SK-N-DZ (cell line): ENCODE results near the gene FCGBP.
A peak's percentile ranks its signal among the peaks of the same experiment; 100 is the strongest.

Experiments
- DNase-seq: peaks from one replicate; pipeline ENCODE4 v3.0.0-alpha.2; 2015; ENCODE audit warnings: low spot score

The FCGBP gene

GRCh38 chr19:39946532-39946931, 12.1 kb upstream of the FCGBP start:
- DNase-seq = no peak

- no peak for DNase-seq
Observed at GRCh38 chr19:39943586-39943985, 9.2 kb upstream of the FCGBP start.

GRCh38 chr19:39942366-39942730, 7.9 kb upstream of the FCGBP start:
- no peak for DNase-seq

- DNase-seq = peak; percentile 80
Observed at GRCh38 chr19:39941615-39942365, 7.4 kb upstream of the FCGBP start.

GRCh38 chr19:39941151-39941550, 6.7 kb upstream of the FCGBP start:
- DNase-seq = no peak

- DNase-seq = no peak
Observed at GRCh38 chr19:39940221-39940833, 5.9 kb upstream of the FCGBP start.

GRCh38 chr19:39939556-39939955, 5.1 kb upstream of the FCGBP start:
- no peak for DNase-seq

- no peak for DNase-seq
Observed at GRCh38 chr19:39937787-39938186, 3.4 kb upstream of the FCGBP start.

GRCh38 chr19:39937094-39937720, 2.8 kb upstream of the FCGBP start:
- DNase-seq = no peak

- DNase-seq = no peak
Observed at GRCh38 chr19:39936622-39937021, 2.2 kb upstream of the FCGBP start.

GRCh38 chr19:39936020-39936419, 1.6 kb upstream of the FCGBP start:
- no peak for DNase-seq

GRCh38 chr19:39935364-39935661, 879 bp upstream of the FCGBP start:
- DNase-seq = no peak

- no peak for DNase-seq
Observed at GRCh38 chr19:39929750-39930149, 4.7 kb downstream of the FCGBP start.

- no peak for DNase-seq
Observed at GRCh38 chr19:39928357-39928725, 6.1 kb downstream of the FCGBP start.

- no peak for DNase-seq
Observed at GRCh38 chr19:39927524-39928356, 6.7 kb downstream of the FCGBP start.

GRCh38 chr19:39927076-39927475, 7.4 kb downstream of the FCGBP start:
- no peak for DNase-seq

GRCh38 chr19:39926170-39926760, 8.2 kb downstream of the FCGBP start:
- DNase-seq = no peak

- no peak for DNase-seq
Observed at GRCh38 chr19:39924952-39925351, 9.5 kb downstream of the FCGBP start.

- DNase-seq = no peak
Observed at GRCh38 chr19:39924389-39924788, 10.0 kb downstream of the FCGBP start.

GRCh38 chr19:39923862-39924261, 10.6 kb downstream of the FCGBP start:
- no peak for DNase-seq

GRCh38 chr19:39919976-39920375, 14.5 kb downstream of the FCGBP start:
- no peak for DNase-seq

- no peak for DNase-seq
Observed at GRCh38 chr19:39918183-39918651, 16.2 kb downstream of the FCGBP start.
